Astrocyte of the cerebellum (primary cell): ENCODE results near the gene QRFP.
"Not testable (repeated sequence)": the region's sequence is repeated elsewhere in the genome, so short reads cannot be mapped to it uniquely, and the experiment has no call there.

Source experiments
- DNase-seq: peaks from one replicate; pipeline ENCODE4 v3.0.0-alpha.2; 2011; ENCODE audit warnings: low read depth
- H3K4me3 ChIP-seq: 2 replicates; pipeline ENCODE4 v1.5.1; 2011; ENCODE audit warnings: mild to moderate bottlenecking, low read depth, low read length, moderate library complexity
- in situ Hi-C: cut with HindIII; loops from 2 replicates; pipeline ENCODE4 v1.10.0; 2017; ENCODE audit warnings: low sequenced_read_pairs
- TF ChIP-seq, protein P1 (sequence below): IDR thresholded peaks from 2 replicates; pipeline ENCODE4 v1.5.1; 2012; ENCODE audit warnings: low read length, low read depth, moderate library complexity, mild to moderate bottlenecking; ENCODE audit errors: missing control alignments

Gene QRFP

DNA sequence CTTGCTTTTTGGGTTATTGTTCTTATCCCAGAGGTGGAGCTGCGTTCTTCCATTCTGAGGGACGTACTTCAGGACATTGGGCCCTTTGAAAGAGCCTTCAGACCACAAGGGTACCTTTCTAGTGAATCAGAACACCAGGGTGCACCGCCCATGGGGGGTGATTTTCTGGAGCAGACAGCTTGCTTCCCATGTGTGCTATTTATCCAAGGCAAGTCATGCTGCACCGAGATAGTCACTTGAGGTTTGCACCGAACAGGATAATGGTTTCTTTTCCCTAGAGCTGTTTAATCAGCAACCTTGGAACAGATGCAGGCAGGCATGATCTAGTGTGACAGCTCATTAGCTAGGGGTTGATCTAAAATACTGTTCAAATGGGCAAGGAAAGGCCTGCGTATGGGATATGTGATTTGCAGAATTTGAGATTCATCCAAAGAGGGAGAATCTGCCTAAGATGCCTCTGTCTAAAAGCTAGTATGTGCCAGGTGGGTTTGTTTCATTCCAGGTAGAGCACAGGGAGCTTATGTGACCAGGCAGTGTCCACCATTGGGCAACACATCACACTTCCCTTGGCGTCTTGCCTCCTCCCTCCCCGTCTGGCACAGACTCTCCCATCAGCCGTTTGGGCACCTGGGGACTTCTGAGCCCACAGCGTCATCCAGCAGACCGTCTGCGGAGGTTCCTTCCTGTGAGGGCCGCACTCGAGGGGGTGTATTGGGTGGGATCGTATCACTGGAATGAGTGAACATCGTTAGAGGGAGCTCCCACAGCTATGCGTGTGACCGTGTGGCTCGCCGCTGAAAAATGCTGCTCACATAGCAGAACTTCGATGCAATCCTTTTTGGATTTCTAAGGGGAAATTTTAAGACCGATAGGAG is 38.5 kb downstream of the QRFP start:
- peak; percentile 89 for DNase-seq
- H3K4me3 ChIP-seq, result no peak overlapping the region
- TF ChIP-seq, protein P1, sequence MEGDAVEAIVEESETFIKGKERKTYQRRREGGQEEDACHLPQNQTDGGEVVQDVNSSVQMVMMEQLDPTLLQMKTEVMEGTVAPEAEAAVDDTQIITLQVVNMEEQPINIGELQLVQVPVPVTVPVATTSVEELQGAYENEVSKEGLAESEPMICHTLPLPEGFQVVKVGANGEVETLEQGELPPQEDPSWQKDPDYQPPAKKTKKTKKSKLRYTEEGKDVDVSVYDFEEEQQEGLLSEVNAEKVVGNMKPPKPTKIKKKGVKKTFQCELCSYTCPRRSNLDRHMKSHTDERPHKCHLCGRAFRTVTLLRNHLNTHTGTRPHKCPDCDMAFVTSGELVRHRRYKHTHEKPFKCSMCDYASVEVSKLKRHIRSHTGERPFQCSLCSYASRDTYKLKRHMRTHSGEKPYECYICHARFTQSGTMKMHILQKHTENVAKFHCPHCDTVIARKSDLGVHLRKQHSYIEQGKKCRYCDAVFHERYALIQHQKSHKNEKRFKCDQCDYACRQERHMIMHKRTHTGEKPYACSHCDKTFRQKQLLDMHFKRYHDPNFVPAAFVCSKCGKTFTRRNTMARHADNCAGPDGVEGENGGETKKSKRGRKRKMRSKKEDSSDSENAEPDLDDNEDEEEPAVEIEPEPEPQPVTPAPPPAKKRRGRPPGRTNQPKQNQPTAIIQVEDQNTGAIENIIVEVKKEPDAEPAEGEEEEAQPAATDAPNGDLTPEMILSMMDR, result no peak
- in situ Hi-C loops, result loop anchor here (10.0 kb wide), 1 partner anchor 123 kb away; no protein-coding TSS in a partner anchor

DNA sequence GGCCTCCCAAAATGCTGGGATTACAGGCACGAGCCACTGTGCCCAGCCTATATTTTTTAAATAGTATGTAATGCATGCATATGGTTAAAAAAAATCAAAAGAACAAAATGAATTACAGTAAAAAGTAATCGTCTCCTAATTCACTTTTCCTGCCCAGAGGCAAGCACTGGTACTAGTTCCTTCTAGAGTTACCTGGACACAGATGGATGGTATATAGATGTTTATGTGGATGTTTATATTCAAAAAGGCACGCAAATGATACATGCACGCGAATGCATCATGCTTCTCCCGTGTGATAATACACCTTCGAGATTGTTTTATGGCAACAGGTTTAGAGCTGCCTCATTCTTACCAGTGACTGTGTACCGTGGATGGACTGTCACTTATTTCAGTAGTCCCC is 40.1 kb downstream of the QRFP start:
- TF ChIP-seq, protein P1, result no peak
- no peak for DNase-seq
- in situ Hi-C loops, result loop anchor here (10.0 kb wide), 1 partner anchor 122 kb away; no protein-coding TSS in a partner anchor
- no peak overlapping the region for H3K4me3 ChIP-seq

DNA sequence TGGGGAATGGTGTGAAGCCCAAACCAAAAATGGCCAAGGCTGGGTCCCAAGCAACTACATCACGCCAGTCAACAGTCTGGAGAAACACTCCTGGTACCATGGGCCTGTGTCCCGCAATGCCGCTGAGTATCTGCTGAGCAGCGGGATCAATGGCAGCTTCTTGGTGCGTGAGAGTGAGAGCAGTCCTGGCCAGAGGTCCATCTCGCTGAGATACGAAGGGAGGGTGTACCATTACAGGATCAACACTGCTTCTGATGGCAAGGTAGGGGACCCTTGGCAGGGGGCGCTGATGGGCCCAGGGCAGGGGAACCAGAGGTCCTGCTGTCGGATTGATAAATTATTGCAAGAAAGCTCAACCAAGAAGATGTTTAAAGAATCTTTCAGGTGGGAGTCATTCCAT is 41.8 kb downstream of the QRFP start:
- no peak for DNase-seq
- TF ChIP-seq, protein P1, result no peak
- no peak overlapping the region for H3K4me3 ChIP-seq
- in situ Hi-C loops, result loop anchor here (5.0 to 10.0 kb wide), 2 partner anchors 63 to 120 kb away; no protein-coding TSS in a partner anchor

DNA sequence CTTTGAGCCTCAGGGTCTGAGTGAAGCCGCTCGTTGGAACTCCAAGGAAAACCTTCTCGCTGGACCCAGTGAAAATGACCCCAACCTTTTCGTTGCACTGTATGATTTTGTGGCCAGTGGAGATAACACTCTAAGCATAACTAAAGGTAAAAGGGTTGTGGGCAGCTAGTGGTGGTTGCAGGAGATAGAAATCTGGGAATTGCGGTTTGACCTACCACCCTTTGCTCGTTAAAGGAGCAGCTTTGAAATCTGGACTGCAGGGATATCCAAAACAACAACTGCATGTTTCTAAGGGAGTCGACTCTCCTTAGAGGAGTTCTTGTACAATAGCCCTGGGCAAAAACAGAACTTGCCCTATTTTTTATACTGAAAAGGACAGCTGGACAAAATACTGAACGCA is 42.5 kb downstream of the QRFP start:
- DNase-seq, result no peak
- TF ChIP-seq, protein P1, result no peak
- H3K4me3 ChIP-seq, result no peak overlapping the region
- in situ Hi-C loops, result loop anchor here (5.0 to 10.0 kb wide), 2 partner anchors 62 to 119 kb away; no protein-coding TSS in a partner anchor

DNA sequence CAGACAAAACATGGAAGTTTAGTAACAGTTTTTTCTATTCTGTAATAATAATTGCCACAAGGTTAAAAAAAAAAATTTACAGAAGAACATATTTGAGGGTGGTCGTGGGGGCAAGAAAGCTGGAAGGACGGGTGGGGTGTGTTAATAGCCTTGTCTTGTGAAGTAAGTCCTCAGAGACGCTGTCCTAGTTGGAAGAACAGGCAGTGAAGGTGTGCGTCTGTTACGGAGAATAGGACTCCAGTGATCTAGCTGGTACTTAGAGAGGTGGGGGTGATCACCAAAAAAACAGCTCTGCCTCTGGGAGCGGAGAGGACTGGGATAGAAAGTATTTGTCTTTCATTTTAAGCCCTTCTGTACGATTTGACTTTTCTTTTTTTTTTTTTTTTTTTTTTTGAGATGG is 43.8 kb downstream of the QRFP start:
- in situ Hi-C loops, result loop anchor here (5.0 to 10.0 kb wide), 2 partner anchors 60 to 118 kb away; no protein-coding TSS in a partner anchor

DNA sequence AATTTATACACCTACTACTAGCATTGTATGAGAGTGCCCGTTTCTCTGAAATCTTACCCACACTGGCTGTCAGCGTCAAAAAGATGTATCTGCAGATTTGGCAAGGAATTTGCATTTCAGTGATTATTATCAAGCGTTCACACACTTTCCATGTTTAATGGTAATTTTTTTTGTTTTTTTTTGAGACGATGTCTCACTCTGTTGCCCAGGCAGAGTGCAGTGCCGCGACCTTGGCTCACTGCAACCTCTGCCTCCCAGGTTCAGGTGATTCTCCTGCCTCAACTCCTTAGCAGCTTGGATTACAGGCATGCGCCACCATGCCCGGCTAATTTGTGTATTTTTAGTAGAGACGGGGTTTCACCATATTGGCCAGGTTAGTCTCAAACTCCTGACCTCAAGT is 47.3 kb downstream of the QRFP start:
- DNase-seq, result no peak
- in situ Hi-C loops, result no loop called here
- TF ChIP-seq, protein P1, result no peak
- no peak overlapping the region for H3K4me3 ChIP-seq

More for the DNA sequence above, 43.8 kb downstream of the QRFP start:
- no peak overlapping the region for H3K4me3 ChIP-seq
- DNase-seq, result no peak
- TF ChIP-seq, protein P1, result no peak

DNA sequence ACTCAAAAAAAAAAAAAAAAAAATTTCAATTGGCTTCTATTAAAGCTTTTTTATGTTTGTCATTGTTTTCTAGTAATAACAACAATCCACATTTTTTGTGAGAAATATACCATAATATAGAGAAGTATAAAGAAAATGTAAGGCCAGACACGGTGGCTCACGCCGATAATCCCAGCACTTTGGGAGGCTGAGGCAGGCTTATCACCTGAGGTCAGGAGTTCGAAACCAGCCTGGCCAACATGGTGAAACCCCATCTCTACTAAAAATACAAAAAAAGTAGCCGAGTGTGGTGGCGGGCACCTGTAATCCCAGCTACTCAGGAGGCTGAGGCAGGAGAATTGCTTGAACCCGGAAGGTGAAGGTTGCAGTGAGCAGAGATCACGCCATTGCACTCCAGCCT is 48.1 kb downstream of the QRFP start:
- H3K4me3 ChIP-seq, DNase-seq, in situ Hi-C loops: not testable (repeated sequence)
